Central memory CD4-positive, alpha-beta T cell (primary cell): ENCODE results near the gene ZFYVE1.
"Not testable (repeated sequence)": the region's sequence is repeated elsewhere in the genome, so short reads cannot be mapped to it uniquely, and the experiment has no call there.

Experiments
- DNase-seq: peaks from one replicate; pipeline ENCODE4 v3.0.0; 2022
- total RNA-seq, 3 experiments: gene quantifications; one replicate each; lab custom pipeline; 2026; lab: John Stamatoyannopoulos, UW

Gene ZFYVE1, protein sequence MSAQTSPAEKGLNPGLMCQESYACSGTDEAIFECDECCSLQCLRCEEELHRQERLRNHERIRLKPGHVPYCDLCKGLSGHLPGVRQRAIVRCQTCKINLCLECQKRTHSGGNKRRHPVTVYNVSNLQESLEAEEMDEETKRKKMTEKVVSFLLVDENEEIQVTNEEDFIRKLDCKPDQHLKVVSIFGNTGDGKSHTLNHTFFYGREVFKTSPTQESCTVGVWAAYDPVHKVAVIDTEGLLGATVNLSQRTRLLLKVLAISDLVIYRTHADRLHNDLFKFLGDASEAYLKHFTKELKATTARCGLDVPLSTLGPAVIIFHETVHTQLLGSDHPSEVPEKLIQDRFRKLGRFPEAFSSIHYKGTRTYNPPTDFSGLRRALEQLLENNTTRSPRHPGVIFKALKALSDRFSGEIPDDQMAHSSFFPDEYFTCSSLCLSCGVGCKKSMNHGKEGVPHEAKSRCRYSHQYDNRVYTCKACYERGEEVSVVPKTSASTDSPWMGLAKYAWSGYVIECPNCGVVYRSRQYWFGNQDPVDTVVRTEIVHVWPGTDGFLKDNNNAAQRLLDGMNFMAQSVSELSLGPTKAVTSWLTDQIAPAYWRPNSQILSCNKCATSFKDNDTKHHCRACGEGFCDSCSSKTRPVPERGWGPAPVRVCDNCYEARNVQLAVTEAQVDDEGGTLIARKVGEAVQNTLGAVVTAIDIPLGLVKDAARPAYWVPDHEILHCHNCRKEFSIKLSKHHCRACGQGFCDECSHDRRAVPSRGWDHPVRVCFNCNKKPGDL
- 10.3 to 30.9 (median 25.6) reads per million in 3 experiments for total RNA-seq

DNA sequence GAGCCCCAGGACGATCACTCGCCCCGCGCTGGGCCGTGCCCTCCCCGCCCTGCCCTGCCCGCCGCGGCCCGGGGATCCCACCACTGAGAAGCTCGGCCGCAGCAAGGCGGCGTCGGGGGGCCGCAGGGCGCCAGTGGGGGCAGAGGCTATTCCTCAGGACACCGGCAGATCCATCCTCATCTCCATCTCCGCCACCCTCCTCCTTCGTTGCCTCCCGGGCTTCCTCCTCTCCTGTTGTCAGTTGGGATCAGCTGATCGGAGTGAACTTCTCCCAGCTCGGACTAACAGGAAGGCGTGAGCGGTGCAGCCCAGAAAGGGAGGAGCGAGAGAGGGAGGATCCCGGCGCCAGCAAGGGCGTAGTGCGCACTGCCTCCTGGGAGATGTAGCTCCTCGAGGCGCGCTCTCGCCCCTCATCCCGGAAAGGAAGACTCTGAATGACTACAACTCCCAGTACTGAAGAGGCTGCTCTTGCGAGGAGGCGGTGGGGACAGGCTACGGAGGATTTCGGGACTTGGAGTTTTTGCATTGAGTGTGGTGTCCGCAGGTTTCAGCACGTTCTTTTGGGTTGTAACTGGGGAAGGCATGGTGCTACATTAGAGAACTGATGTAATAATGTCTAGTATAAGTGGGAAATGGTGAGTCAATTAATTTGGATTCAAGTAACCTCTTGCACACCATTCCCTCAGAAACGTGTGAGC lies at the start of gene ZFYVE1:
Gene ZFYVE1 (minus strand): TSS at position 262 of the 698 bp plus-strand sequence. CDS start 2,598 bp downstream, outside the sequence.
- peak; percentile 87 for DNase-seq

DNA sequence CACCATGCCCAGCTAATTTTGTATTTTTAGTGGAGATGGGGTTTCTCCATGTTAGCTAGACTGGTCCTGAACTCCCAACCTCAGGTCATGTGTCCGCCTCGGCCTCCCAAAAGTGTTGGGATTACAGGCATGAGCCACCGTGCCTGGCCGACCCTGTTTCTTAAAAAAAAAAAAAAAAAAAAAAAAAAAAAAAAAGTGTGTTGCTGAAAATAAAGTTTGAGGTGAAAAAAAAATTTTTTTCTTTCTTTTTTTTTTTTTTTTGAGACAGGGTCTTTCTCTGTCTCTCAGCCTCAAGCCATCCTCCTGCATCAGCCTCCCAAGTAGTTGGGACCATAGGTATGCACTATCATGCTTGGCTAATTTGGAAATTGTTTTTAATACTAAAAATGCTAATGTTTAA lies 42.7 kb upstream of the ZFYVE1 start:
- no peak for DNase-seq

DNA sequence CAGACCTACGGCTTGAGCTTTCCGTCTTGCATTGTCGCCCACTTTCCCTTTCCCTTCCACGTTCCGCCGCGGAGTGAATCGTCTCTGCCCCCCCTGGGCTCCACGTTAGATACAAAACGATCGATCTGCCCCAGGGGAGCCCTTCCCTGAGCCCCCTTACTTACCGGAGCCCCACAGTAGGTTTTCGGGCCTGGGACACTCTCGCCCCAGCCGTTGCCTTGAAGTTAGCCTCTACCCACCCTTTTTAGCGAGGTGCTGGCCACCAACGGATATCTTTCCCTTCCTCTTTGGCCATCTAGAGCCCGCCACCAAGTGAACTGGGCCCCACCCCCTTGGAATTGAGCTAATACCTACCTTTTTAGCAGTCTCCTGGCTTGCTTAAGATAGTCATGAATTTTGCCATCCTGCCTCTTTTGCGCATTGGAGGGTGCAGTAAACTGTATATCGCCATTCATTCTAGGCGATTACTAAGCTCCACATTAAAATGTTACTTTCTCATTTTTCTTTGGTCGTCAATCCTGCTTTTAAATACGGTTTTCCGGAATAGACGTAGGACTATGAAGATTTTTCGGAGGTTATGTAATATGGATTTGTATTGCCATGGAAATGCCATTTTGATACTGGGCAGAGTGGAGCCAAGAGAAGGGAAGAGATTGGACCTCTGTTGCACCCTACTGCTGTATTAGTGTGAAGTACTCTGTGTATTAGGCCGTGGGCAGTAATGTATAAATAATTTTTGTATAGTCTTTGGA lies 32.2 kb upstream of the ZFYVE1 start:
- no peak for DNase-seq

DNA sequence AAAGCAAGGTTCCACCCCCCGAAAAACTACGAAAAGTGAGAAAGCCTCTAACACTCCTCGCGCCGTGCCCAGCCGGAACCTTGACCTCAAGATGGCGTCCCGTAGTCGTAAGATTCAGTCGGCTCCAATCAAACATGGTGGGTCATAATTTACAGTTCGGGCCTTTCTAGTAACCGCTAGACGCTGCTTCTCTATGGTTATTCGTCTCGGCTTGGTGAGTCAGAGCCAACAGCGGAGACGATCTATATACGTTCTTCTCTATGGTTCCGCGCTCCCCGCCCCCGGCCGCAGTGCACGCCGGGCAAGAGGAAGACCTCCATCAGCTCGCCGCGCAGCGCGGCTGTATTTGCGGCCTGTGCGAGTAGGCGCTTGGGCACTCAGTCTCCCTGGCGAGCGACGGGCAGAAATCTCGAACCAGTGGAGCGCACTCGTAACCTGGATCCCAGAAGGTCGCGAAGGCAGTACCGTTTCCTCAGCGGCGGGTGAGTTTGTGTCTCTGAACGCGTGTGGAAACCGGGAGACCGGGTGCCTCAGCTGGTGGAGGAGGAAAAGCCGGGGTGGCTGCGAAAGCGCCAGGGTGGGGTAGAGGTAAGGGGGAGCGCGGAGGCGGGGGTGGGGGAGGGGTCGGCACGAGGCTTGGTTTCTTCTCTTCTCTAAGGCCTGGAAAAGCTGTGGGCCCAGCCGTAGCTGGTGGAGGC lies 31.5 kb upstream of the ZFYVE1 start, which contains the start of gene RBM25:
Gene RBM25 (plus strand): TSS at position 311 of the 698 bp plus-strand sequence. CDS start 13,108 bp downstream, outside the sequence.
- DNase-seq, result peak; percentile 96

DNA sequence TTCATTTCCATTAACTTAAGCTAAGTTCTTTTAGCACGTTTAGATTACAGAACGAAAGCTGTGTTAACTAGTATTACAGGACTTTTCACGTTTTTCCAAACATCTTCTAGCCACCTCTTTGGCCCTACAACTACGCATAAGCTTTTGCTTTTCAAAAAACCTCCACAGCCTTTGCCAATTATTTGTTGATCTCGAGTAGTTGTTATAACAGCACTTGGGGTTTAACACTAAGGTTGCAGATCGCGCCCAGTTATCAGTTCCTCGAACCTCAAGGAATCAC lies 31.0 kb upstream of the ZFYVE1 start:
- no peak for DNase-seq

DNA sequence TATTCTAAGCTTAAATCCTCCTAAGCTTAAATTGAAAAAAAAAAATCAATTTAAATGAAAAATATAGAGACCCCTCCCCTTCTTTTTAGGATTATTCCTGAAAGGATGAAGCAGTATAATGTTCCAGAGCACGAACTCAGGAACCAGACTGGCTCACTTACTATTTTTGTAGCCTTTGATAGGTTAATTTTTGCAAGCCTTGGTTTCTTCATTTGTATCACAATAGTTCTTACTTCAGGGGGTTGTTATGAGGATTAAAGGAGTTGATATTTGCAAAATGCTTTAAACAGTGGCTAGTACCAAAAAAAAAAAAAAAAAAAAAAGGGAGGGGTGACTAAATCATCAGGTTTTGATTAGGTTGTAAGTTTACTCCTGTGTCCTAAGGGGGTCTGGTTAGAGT lies 28.3 kb upstream of the ZFYVE1 start:
- no peak for DNase-seq

DNA sequence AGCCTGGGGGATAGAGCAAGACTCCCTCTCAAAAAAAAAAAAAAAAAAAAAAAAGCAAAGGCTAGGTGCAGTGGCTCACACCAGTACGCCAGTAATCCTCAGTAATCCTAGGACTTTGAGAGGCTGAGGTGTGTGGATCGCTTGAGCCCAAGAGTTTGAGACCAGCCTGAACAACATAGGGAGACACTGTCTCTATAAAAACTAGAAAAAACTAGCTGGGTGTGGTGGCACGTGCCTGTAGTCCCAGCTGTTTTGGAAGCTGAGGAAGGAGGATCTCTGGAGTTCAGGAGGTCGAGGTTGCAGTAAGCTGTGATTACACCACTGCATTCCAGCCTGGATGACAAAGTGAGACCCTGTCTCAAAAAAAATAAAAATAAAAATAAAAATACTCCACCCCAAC lies 22.5 kb upstream of the ZFYVE1 start:
- no peak for DNase-seq

DNA sequence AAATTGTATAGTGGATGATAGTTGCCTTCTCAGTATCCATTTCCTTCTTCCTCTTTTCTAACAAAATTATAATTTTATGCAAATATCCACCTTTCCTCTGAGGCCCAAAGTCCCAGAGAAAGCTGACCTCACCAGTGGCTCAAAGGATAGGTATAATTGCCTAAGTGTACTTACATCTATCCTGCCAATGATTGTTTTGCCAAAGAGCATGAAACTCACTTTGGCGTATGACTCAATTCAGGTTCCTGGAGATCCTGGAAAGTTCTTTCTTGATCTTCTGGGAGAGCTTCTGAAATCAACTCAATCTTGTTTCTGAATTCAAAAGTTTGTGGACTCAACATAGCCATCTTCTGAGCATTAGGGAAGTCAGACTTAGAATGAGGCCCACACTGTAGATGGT lies 20.9 kb upstream of the ZFYVE1 start:
- DNase-seq, result no peak

DNA sequence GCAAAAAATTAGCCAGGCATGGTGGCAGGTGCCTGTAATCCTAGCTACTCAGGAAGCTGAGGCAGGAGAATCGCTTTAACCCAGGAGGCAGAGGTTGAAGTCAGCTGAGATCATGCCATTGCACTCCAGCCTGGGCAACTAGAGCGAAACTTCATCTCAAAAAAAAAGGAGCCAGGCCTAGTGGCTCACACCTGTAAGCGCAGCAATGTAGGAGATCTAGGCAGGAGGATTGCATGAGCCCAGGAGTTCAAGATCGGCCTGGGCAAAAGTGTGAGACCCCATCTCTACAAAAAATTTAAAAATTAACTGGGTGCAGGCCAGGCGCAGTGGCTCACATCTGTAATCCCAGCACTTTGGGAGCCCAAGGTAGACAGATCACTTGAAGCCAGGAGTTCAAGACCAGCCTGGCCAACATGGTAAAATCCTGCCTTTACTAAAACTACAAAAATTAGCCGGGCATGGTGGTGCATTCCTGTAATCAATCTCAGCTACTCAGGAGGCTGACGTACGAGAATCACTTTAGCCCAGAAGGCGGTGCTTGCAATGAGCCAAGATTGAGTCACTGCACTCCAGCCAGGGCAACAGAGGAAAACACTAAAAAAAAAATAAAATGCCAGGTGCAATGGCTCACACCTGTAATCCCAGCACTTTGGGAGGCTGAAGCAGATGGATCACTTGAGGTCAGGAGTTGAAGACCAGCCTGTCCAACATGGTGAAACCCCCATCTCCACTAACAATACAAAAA lies 10.0 kb upstream of the ZFYVE1 start:
- DNase-seq, result not testable (repeated sequence)

DNA sequence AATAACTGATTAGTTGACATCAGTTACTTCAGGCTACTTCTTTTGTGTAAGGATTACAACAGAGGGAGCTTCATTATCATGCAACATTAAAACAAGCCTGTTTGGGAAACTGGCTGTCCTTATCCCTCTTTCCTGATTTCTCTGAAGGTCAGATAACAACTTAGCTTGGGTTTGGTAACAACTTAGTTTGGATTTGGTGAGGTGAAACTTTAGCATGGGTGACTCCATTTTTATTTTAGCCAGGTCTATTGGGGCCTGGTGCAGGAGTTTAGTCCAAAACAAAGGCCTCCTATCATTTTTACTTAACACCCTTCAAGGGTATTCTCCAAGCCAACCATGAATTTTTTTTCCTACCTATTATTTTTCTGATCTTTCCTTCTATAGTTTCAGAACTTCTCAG lies 1.1 kb upstream of the ZFYVE1 start:
- DNase-seq, result no peak

DNA sequence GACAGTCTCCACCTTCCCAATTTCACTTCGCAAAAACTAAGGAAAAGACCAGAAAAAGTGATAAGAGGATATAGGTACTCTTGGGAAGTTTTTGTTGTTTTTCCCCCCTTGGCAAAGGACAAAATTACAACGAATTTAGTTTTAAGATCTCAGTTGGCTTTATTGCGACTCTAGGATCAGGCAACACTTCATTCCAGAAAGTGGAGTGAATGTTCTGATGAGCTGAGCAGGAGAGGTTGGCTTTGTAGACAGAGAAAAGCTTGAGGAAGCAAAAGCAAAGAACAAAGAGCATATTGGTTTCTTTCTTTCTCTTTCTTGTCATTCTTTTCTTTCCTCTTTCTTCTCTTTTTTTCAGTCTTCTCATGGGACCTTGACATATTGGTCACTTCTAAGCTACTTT lies 640 bp upstream of the ZFYVE1 start:
- DNase-seq, result no peak

DNA sequence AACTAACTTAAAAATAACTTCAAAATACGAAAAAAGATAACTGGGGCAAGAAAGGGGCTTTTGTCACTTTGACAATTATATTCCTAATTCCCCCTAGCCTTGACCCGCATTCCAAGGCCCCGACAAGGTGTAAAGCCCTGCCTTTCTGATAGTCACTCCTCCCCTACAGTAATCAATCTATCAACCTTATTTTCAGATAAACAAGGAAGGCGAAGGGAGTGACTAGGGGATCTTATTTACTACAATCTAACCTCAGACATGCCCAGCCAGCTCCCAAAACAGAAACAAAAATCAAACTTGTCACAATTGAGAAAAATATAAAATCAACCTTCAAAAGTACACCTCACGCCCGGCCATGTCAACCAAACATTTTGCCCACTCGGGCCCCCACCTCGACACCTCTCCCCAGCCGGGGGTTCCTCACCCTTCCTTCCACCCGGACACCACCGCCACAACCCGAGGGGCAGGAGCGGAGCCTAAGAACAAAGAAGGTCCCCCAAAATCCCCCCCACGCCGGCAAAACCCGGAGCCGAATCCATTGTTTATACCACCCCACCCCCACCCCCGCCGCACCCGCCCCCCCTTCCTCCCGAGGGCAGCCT lies 562 bp downstream of the ZFYVE1 start:
- DNase-seq, result no peak

DNA sequence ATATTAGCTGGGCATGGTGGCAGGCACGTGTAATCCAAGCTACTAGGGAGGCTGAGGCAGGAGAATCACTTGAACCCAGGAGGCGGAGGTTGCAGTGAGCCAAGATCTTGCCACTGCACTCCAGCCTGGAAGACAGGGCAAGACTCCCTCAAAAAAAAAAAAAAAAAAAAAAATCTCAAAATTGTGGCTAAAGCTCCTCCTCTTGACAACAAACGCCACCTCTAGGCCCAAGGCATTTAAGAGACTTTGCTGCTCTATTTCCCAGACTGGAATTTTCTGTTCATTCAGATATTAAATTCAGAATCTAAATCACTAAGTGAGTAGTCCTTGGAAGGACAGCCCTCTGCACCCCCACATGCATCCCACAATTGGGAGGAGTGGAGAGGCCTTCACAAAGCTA lies 1.4 kb downstream of the ZFYVE1 start:
- DNase-seq, result no peak

DNA sequence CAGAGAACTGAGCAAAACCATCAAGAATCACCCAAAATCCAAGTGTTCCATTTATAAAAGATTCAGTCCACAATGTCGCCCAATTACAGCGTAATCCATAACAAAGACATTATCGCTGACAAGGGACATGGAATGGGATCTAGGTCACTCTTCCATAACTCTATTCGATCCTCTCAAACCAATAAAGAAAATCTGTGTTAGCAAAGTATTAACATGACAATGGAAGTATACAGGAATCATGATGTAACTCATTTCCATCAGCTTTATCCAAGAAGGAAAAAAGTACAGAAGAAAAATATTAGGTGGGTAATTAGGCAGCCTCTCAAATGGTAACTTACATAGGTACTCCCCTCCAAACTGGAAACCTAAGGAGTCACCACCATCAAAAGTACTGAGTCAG lies 4.9 kb downstream of the ZFYVE1 start:
- DNase-seq, result no peak

DNA sequence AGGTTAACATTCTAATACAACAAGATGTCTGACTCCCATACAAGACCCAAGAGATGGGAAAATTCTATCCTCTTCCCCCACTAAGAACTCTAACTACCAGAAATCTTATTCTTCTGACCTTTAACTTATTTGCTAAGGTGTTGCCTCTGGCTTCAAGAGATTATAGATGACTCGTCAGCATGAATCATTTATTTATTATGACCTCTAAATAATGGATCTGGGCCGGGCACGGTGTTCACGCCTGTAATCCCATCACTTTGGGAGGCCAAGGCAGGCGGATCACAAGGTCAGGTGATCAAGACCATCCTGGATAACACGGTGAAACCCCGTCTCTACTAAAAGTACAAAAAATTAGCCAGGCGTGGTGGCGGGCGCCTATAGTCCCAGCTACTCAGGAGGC lies 10.9 kb downstream of the ZFYVE1 start:
- not testable (repeated sequence) for DNase-seq

DNA sequence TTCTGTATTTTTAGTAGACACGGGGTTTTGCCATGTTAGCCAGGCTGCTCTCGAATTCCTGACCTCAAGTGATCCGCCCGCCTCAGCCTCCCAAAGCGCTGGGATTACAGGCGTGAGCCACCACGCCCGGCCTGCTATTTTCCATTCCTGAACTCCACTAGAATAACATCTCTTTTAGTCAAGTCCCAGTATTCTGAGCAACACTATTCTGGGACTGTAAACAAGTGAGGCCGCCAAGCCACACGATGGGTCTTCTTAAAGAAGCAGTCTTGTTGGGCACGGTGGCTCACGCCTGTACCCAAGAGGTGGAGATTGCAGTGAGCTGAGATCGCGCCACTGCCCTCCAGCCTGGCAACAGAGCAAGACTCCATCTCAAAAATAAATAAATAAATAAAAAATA lies 11.4 kb downstream of the ZFYVE1 start:
- not testable (repeated sequence) for DNase-seq

DNA sequence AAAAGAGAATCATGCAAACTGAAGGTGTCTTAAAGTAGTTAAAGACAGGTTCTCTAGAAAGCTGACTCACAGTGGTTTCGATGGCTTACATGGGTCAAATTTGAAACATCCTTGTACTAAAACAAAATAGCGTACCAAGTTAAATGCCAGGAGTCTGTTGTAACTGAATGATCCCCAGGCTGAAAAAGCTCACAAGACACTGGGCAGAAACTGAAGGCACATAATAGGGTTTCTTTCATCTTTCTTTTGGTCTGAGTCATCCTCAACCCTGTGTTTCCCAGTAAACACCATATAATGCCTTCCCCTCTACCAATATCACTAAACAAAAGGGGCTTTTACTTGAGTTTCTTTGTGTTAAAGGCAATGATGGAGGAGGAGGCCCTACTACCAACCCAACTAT lies 12.8 kb downstream of the ZFYVE1 start:
- DNase-seq, result no peak

DNA sequence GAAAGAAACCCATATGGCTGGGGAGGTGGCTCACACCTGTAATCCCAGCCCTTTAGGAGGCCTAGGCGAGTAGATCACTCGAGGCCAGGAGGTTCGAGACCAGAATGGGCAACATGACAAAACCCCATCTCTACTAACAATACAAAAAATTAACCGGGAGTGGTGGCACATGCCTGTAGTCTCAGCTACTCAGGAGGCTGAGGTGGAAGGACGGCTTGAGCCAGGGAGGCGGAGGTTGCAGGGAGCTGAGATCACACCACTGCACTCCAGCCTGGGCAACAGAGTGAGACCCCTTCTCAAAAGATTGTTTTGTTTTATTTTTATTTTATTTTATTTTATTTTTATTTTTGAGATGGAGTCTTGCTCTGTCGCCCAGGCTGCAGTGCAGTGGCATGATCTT lies 15.7 kb downstream of the ZFYVE1 start:
- not testable (repeated sequence) for DNase-seq

DNA sequence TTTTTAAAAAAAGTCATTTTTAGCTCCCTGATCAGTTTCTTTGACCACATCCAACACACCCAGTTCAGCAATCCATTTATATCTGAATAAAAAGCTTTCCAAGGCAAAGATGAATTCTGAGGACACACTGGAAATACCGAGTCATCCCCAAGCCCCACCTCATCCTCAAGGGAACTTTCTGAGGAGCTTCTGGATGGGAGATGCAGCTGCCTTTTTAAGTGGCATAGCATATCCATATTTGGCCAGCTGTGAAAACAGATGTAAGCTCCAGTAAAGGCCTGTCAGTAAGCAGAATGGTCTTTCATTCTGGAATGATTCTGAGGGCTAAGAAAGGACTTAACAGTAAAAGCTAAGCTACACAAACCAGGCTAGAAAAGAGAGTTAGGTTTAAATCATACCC lies 18.4 kb downstream of the ZFYVE1 start:
- DNase-seq, result no peak

DNA sequence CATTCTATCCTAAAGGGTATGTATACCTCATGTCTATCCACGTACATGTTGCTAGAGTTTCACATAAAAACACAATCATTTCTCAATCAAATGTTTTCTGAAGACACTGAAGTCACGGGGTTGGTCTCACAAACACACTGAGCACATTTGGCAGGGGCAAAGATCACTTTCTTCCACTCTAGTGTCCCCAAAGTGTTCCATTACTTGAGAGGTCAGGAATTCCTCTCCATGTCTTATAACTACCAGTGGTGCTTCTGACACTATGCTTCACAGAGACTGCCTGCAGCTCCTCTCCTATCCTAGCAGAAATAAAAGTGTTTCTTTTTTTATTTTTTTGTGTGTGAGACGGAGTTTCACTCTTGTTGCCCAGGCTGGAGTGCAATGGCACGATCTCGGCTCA lies 19.1 kb downstream of the ZFYVE1 start:
- DNase-seq, result no peak

DNA sequence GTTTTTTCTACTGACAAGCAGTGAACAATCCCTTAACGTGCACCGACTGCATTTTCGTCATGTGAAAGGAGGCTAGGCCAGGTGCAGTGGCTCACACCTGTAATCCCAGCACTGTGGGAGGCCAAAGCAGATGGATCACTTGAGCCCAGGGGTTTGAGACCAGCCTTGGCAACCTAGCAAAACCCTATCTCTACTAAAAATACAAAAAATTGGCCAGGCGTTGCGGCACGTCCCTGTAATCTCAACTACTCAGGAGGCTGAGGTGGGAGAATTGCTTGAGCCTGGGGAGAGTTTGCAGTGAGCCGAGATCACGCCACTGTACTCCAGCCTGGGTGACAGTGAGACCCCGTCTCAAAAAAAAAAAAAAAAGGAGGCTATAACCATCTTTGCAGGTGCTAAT lies 22.3 kb downstream of the ZFYVE1 start:
- not testable (repeated sequence) for DNase-seq
